Anterior cingulate cortex (tissue), 58 donors: ENCODE results near the gene TBC1D4.
"Not testable (repeated sequence)": the region's sequence is repeated elsewhere in the genome, so short reads cannot be mapped to it uniquely, and the experiment has no call there.

Experiments
- DNase-seq, 58 donors: peaks; one replicate each; lab custom pipeline; 2025; lab: John Stamatoyannopoulos, UW

The TBC1D4 gene

GRCh38 chr13:75368167-75368566, 113.8 kb downstream of the TBC1D4 start:
- no peak for DNase-seq

DNA sequence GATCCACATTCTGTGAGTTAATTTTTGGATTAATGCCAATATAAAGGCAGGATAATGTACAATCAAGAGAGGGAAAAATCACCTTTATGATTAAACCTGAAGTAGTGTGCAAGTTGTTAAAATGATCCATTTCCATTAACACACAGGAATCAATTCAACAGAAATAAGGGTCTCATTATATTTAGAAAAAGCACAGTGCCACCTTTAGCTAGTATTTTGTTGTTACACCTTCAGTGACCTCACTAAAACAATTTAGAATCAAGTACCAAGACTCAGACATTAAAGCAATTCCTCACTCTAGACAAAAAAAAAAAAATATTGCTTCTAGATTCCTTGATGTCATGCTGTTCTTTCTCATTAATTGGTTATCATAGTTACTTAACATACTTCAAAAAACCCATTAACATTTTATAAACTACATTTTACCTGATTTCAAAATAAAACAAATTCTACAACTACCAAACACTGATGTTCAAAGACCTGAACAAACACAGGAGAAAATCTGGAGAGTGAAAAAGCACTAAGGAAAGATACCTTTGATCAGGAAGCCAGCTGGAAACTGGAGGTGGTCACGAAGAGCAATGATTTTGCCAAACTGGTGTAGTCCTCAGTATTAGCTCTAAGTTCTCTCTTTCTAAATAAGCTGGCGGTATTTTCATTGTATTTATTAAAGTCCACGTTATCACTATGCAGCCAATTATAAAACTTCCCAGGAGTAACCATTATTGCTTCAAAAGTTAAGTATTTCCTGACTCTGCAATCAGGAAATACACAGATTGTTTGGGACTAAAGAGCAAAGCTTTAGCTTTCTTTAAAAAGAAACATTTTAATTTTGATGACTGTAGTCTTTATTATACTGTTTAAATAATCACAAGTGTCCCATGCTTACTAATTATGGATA, 115.3 kb downstream of the TBC1D4 start:
- DNase-seq, result no peak

DNA sequence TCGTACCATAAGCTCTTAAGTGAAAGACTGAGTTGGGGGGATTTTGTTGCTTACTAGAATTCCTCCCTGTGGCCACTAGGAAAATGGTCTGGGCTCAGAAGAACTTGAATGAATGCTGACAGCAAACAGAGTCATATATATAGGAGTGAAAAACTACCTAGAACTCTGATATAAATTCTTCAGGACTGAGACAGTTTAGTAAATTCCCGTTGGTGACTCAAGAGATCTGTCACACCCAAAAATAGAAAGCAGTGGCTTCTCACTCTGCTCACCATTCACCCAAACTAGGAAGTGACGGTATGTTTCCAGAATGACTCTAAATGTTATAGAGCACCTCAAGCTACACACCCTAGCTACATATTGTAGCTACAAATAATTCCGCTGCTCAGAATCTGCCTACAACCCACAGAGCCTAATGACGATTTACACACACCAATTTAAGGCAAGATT, 116.2 kb downstream of the TBC1D4 start:
- DNase-seq, result no peak

DNA sequence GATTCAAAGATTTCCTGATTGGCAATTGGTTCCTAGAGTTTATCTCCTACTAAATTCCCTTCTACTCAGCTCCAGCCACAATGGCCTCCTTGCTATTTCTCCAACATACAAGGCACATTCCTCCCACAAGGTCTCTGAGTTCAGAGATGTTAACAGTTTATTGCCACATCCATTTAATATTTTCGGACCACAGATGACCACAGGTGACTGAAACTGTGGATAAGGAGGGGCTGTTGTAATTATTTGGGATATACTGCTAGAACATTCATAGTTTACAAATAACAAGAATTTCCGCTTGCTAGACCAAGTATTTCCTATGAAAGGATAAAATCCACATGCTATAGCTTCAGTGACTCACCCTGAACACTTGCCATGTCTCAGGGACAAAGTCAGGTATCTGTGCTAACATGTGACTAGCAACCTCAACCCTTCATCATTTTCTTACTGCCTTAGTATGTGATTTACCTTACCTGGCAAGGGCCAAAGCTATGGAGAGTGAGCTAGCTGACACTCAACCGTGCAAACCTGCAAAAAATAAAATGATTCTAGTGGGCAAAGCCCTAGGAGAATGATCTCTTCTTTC, 117.7 kb downstream of the TBC1D4 start:
- no peak for DNase-seq

GRCh38 chr13:75363371-75363770, 118.6 kb downstream of the TBC1D4 start:
- DNase-seq, result no peak

DNA sequence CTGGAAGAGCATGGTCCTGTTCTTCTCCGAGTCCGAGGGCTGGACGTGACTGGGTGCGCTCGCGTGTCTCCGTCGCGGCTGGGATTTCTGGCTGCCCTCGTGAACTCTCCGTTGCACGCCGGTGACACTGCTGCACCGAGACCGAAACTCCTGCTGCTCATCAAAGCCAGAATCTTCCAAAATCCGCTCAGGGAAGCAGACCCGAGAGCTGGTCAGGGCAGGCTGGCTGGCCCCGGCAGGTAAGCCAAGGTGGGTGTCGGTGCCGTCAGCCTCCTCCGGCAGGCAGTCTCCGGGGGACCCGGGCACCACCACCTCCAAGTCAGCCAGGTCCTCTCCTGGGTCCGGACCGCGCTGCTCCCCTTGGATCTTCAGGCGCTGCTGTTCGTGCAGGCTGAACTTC, 119.9 kb downstream of the TBC1D4 start:
- peak in 1 of 58 donors; percentile 0 for DNase-seq

- DNase-seq, result no peak
Observed at GRCh38 chr13:75360170-75360569, 121.8 kb downstream of the TBC1D4 start.

- DNase-seq, result no peak
Observed at GRCh38 chr13:75359266-75359665, 122.7 kb downstream of the TBC1D4 start.

DNA sequence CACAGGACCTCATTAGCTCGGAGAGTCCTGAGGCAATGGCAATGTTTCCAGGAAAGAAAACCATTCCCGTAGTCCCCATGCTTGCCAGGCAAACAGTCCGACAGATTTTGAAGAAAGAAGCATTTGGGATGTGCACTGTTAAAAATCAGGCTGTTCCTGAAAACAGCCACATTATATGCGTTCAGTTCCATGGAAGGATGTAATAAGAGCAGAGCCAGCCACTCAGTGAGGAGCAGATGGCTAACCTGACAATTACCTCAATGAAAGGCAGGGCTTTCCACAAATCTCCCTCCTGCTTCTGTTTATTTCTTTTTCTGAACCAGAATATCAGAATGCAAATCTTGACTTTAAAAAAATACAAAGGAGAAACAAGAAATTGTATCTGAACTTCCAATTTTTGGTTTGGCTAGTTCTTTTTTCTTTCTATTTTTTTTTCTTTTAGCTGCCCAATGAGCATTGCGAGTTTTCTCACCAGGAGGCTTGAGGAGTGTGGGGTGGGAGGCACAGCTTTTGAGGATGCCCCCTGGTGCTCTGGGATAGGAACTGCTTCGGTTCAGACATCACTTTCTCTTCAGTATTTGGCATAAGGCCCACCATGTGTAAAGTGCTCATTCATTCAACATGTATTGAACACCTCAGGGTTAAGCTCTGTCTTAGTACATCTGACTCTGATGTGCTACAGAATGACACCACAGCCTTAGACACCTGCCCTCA, 124.2 kb downstream of the TBC1D4 start:
- DNase-seq, result peak in 3 of 58 donors; percentile 0 to 4 (median 4)

DNA sequence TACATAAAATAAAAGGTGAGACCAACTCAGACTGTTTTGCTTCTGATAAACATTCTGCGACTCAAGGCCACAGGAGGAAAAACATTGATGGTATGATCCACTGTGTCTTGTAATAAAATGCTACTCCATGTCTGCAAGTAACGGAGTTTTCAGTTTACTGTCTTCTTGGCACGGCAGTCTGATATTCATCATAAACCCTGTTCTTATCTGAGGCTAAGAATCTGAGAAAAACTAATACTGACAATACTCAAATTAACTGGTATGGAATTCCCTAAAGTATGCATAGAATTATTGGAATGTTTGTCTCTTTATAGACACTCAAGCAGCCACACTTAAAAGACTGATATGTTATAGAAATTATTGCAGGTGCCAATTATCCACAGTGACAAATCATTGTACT, 125.5 kb downstream of the TBC1D4 start:
- no peak for DNase-seq

- no peak for DNase-seq
Observed at GRCh38 chr13:75355609-75356008, 126.4 kb downstream of the TBC1D4 start.

DNA sequence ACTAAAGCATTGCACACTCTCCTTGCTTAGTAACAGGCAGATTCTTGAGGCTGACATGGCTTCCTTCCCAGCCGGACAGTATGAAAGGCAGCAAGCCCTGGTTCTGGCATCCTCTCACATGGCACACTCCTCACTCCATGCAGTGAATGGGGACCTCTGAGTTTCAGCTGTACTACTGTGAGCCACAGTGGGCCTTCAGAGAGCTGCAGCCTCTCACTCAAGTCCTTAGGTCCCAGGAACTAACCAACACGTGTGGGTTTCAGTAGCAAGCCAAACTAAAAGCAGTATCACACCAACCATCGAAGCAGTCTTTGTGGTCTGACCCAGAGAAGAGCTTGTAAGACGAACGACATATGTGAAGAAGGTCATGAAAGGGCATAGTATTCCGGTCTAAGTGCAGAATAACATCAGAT, 128.2 kb downstream of the TBC1D4 start:
- DNase-seq, result no peak

DNA sequence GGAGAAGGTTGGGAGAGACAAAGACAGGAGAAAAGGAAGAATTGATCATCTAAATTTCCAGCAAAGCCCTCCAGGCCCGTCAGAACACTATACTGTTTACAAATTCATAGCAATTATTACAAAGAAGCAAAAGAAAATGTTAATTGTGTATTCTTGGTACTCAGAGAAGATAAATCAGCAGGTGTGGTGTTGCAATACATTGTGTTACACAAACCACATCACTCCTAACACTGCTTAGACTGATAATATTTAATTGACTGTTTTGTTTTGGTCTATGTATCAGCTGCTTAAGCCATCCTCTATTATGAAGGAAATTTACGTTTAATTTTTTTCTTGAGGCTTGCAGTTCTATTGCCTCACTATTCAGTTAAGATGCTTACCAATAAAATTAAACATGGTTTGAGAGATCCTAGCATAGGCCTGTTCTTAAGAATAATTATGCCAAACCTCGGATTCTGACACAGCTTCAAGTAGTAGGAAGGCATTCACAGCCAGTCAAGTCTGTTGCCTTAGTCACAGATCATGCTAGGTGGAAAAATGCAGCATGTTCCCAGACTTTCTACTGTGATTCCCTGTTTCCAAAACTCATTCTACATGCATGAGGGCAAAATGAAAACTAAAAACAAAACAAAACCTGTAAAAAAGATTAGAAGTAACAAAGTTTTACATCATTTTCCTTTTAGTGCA, 129.2 kb downstream of the TBC1D4 start:
- no peak for DNase-seq

- not testable (repeated sequence) for DNase-seq
Observed at GRCh38 chr13:75351538-75351937, 130.4 kb downstream of the TBC1D4 start.

- no peak for DNase-seq
Observed at GRCh38 chr13:75347925-75348324, 134.0 kb downstream of the TBC1D4 start.

GRCh38 chr13:75347457-75347856, 134.5 kb downstream of the TBC1D4 start:
- no peak for DNase-seq

DNA sequence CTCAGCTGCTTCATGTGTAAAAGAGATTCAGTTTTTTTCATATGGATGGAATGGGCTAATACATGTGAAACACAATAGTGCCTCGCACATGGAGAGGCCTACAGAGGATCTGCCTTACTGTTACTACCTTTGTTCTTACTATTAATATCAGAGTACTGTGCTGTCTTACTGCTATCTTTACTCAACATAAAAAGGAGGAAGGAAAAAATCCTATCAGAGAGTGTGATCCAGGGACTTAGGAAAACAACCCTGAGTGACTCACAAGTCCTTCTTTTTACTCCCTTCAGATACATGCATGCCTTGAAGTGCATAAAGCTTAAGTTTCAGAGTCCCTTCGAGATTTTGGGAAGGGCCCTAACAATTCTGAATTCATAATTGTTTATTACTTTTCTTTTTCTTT, 136.8 kb downstream of the TBC1D4 start:
- DNase-seq, result no peak

GRCh38 chr13:75341028-75341427, 140.9 kb downstream of the TBC1D4 start:
- no peak for DNase-seq

- DNase-seq, result no peak
Observed at GRCh38 chr13:75339635-75340374, 142.2 kb downstream of the TBC1D4 start.
